ENCODE results near the gene ANKRD6. TPM values are rescaled to one million over a fixed set of nuclear protein-coding genes. Genes with fewer than 3 reads are reported as not detected.

The ANKRD6 gene
- polyA plus RNA-seq, 3 donors: 0.93 to 3.0 (median 1.2) TPM

DNA sequence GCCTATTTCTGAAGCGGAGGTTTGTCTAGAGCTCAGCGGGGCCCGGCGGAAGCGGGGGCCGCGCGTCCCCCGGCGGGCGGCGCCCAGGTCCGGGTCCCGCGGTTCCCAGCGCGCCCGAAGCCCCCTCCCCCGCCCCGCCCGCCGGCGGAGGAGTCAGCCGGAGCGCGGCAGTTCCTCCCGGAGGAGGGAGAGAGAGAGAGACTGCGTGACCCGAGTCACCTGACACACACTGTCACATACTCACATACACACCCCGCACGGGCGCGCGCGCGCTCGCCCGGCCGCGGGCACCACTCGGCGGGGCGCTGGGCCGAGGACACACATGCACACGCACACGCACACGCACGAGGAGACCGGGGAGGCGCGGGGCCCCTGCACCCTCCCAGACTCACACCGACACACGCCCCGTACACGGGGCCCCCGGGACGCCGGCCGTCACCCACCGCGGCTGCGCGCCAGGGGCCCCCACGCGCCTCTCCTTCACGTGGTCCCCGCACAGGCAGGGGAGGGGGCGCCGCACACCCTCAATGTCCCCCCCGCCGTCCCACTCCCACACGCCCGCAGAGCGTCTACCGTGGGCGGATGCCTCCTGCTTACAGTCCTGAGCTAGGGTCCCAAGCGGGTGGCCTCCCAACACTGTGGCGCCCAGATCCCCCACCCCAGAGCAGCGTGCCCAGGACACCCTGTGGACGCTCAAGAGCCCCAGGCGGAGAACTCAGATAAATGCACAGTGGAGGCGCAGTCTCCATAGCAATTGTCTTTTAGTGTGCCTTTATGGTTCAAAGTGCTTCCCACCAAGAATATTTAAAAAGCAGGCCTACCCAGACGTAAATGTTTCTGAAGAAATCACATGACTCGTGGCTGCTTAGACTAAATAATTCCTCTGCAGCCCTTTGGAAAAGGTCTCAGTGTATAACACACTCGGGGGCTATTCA is 20.6 kb upstream of the ANKRD6 start, which contains the start of gene RRAGD:
TSS of gene RRAGD (minus strand) at position 203 of the 935 bp plus-strand sequence. CDS start 280 bp downstream, outside the sequence.
- peak within 1 kb of the TSS; percentile 85 for H3K9ac ChIP-seq (ENCODE audit: insufficient read depth, low read length, poor library complexity, severe bottlenecking)
- no peaks in the 10 kb centered on the region for H3K36me3 Mint-ChIP-seq
- WGBS (ENCODE audit: insufficient coverage): under 1% methylated on average over 58 of the region's 85 CpGs

More for the DNA sequence above, 20.6 kb upstream of the ANKRD6 start, which contains the start of gene RRAGD:
- Mint-ChIP-seq H3K4me1 (peaks cover 37% of the 10 kb centered on the region), H3K4me3 (peak within 1 kb of the TSS; percentile 94 to 97), H3K27ac (peak within 1 kb of the TSS; percentile 74 to 92 (median 86)), H3K27me3 (ENCODE audit: low read depth in 3 of 3) (peaks cover 0 to 14% (median 6%) of the 10 kb centered on the region in 3 donors), H3K9me3 (no peaks in the 10 kb centered on the region)
- peaks cover 20% of the 10 kb centered on the region for H4K20me1 ChIP-seq (ENCODE audit: insufficient read depth, low read length)
- peaks cover 41% of the 10 kb centered on the region for H3K79me2 ChIP-seq (ENCODE audit: insufficient read depth, low read length)
- H3K9me3 ChIP-seq (replicated peaks in 1 of 2; ENCODE audit: control insufficient read depth in 1 of 2, insufficient read depth in 1 of 2, low read length in 2 of 2): no peaks in the 10 kb centered on the region
- TF ChIP-seq CTCF (IDR thresholded peaks at IDR 0.05): no peak
- H3K27ac ChIP-seq (ENCODE audit: low read depth in 1 of 2, low read length in 2 of 2): peak within 1 kb of the TSS; percentile 15 to 80
- peak; percentile 81 to 90 (median 83) for DNase-seq
- no peaks in the 10 kb centered on the region for H3K36me3 ChIP-seq (replicated peaks in 1 of 2; ENCODE audit: control insufficient read depth in 1 of 2, insufficient read depth in 2 of 2, low read length in 2 of 2)
- intact Hi-C loops (cut with micrococcal nuclease): loop anchor here in 1 of 2 donors (5.0 kb wide), 1 partner anchor 40 kb away; no protein-coding TSS in a partner anchor
- no peaks in the 10 kb centered on the region for H3K27me3 ChIP-seq (ENCODE audit: control insufficient read depth in 2 of 2, insufficient read depth in 2 of 2, low read length in 2 of 2)
- peaks cover 31 to 43% of the 10 kb centered on the region in 2 donors for H3K4me1 ChIP-seq (ENCODE audit: control insufficient read depth in 1 of 2, insufficient read depth in 2 of 2, low read length in 2 of 2)
- H3K4me2 ChIP-seq (replicated peaks; ENCODE audit: extremely low read depth, low read length, poor library complexity, severe bottlenecking): peak within 1 kb of the TSS; percentile 99
- peak within 1 kb of the TSS; percentile 69 to 93 (median 91) for H3K4me3 ChIP-seq (replicated peaks in 1 of 3; ENCODE audit: low read depth in 2 of 3, low read length in 3 of 3)
- H2AFZ ChIP-seq (ENCODE audit: insufficient read depth, low read depth, low read length, poor library complexity, severe bottlenecking): peak within 1 kb of the TSS; percentile 99
